NOMO-1 treated with DMSO at 0.1 percent for 48 hours (cell line): ENCODE results near the gene EXD3.
"Not testable (repeated sequence)": the region's sequence is repeated elsewhere in the genome, so short reads cannot be mapped to it uniquely, and the experiment has no call there.

Experiments
- DNase-seq: peaks from one replicate; lab custom pipeline; 2025; ENCODE audit not compliant: unreplicated experiment; lab: John Stamatoyannopoulos, UW

EXD3 gene

GRCh38 chr9:137459152-137459600 lies 36.2 kb upstream of the EXD3 start, which contains the start of gene NSMF:
TSS of gene NSMF (minus strand) at chr9:137459334. CDS start at chr9:137459102, 232 bp downstream.
- DNase-seq, result peak; percentile 90

- no peak for DNase-seq
These were observed 35.5 kb upstream of the EXD3 start for GRCh38 chr9:137458194-137459151.

GRCh38 chr9:137457406-137458193 lies 34.6 kb upstream of the EXD3 start:
- no peak for DNase-seq

- no peak for DNase-seq
These were observed 34.0 kb upstream of the EXD3 start for GRCh38 chr9:137456864-137457405.

GRCh38 chr9:137456061-137456863 lies 33.3 kb upstream of the EXD3 start:
- no peak for DNase-seq

- DNase-seq, result no peak
These were observed 32.5 kb upstream of the EXD3 start for GRCh38 chr9:137455359-137455991.

GRCh38 chr9:137454597-137455358 lies 31.8 kb upstream of the EXD3 start:
- DNase-seq, result no peak

GRCh38 chr9:137454145-137454596 lies 31.2 kb upstream of the EXD3 start:
- DNase-seq, result peak; percentile 40

GRCh38 chr9:137453643-137454081 lies 30.7 kb upstream of the EXD3 start:
- DNase-seq, result peak; percentile 80

- no peak for DNase-seq
These were observed 30.0 kb upstream of the EXD3 start for GRCh38 chr9:137452761-137453642.

- DNase-seq, result no peak
These were observed 29.2 kb upstream of the EXD3 start for GRCh38 chr9:137452006-137452760.

- DNase-seq, result not testable (repeated sequence)
These were observed 28.5 kb upstream of the EXD3 start for GRCh38 chr9:137451264-137452005.

- peak; percentile 35 for DNase-seq
These were observed 27.7 kb upstream of the EXD3 start for GRCh38 chr9:137450539-137451222.

GRCh38 chr9:137449931-137450538 lies 27.1 kb upstream of the EXD3 start:
- DNase-seq, result no peak

- DNase-seq, result no peak
These were observed 26.3 kb upstream of the EXD3 start for GRCh38 chr9:137449081-137449844.
